ENCODE results near the gene ELMO2. TPM values are rescaled to one million over a fixed set of nuclear protein-coding genes. Genes with fewer than 3 reads are reported as not detected.

Gene ELMO2
- total and polyA plus RNA-seq, 8 donors = 9.9 to 37.7 (median 22.5) TPM

DNA sequence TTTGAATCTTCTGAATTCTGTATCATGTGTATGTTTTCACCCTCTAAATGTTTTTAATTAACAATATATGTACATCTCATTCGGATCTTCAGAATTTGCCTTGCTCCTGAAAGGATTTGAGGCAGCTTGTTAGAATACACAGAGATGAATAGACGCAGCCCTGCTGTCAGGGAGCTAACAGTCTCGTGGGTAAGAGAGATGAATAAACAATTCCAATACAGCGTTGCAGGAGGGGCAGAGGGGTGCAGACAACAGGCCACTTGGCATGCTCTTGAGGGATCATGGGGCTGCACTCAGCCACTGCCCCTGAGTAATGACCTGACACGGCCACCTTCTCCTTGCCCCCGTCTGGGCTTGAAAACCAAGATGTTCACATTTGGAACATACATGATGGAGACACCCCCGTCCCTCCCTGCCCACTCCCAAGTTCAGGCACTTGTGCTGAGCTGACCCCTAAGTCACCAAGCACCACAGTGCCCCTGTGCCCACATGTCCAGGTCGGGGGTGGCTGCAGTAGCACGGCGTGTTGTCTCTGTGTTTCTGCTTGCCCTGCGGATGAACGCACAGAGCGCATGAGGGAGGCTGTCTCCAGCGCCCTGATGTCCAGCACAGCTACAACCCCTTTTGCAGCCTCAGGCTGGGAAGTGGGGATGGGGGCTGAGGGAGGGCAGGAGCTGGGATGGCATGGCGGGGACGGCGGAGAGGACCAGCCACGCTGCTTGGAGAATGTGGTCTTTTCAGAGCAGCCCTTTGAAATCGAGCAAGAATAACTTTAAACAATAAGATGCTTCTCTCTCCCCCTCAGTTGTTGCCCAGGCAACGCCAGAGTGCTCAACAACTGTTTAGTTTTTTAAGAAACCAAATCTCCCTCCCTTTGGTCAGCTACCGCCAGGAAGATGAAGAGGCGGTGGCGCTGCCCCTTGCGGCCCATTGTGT lies 65.1 kb downstream of the ELMO2 start:
- TF ChIP-seq, protein P1, sequence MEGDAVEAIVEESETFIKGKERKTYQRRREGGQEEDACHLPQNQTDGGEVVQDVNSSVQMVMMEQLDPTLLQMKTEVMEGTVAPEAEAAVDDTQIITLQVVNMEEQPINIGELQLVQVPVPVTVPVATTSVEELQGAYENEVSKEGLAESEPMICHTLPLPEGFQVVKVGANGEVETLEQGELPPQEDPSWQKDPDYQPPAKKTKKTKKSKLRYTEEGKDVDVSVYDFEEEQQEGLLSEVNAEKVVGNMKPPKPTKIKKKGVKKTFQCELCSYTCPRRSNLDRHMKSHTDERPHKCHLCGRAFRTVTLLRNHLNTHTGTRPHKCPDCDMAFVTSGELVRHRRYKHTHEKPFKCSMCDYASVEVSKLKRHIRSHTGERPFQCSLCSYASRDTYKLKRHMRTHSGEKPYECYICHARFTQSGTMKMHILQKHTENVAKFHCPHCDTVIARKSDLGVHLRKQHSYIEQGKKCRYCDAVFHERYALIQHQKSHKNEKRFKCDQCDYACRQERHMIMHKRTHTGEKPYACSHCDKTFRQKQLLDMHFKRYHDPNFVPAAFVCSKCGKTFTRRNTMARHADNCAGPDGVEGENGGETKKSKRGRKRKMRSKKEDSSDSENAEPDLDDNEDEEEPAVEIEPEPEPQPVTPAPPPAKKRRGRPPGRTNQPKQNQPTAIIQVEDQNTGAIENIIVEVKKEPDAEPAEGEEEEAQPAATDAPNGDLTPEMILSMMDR (IDR thresholded peaks at IDR 0.05) = no peak
- TF ChIP-seq POLR2A (IDR thresholded peaks at IDR 0.05) = no peak
- TF ChIP-seq POLR2AphosphoS5 (IDR thresholded peaks at IDR 0.05) = no peak
- TF ChIP-seq EP300 (IDR thresholded peaks at IDR 0.05) = no peak
- peaks cover 0 to 5% (median 2%) of the 10 kb centered on the region in 4 donors for H3K36me3 ChIP-seq
- no peak overlapping the region for H3K27ac ChIP-seq
- H3K4me3 ChIP-seq = no peak overlapping the region
- WGBS, 5 donors = 35 to 52% (median 46%) methylated on average over 20 to 24 of the region's 24 CpGs
- intact Hi-C loops (cut with DNase I; ENCODE audit: low total_unique reads) = no loop called here
- H3K27me3 ChIP-seq = peaks cover 3 to 81% (median 53%) of the 10 kb centered on the region in 3 donors
- H3K9me3 ChIP-seq = no peaks in the 10 kb centered on the region
- DNase-seq = no peak
- H3K4me1 ChIP-seq = peaks cover 0 to 21% (median 10%) of the 10 kb centered on the region in 4 donors

DNA sequence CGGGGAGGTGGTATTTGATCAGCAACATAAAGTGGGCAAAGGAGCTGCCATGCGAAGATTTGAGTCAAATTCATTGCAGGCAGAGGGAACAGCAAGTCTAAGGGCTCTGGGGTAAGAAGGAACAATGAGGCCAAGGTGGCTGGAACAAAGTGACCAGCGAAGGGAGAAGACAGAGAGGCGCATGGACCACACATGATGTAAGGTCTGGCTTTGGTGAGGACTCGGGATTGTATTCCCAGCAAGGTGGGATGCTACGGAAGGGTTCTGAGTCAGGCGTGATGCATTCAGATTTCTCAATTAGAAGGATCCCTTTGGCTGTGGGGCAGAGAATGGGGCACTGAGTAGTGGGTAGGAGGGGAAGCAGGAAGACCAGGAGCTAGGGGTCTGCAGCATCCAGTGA lies 67.4 kb downstream of the ELMO2 start:
- no peak for TF ChIP-seq POLR2AphosphoS5 (IDR thresholded peaks at IDR 0.05)
- no peak for TF ChIP-seq EP300 (IDR thresholded peaks at IDR 0.05)
- TF ChIP-seq POLR2A (IDR thresholded peaks at IDR 0.05) = no peak
- TF ChIP-seq, protein P1 (IDR thresholded peaks at IDR 0.05) = no peak
- WGBS, 5 donors = 73 to 79% (median 76%) methylated on average over 7 of the region's 7 CpGs
- H3K9me3 ChIP-seq = no peaks in the 10 kb centered on the region
- no peaks in the 10 kb centered on the region for H3K36me3 ChIP-seq
- DNase-seq = no peak
- H3K27me3 ChIP-seq = peaks cover 3 to 99% (median 59%) of the 10 kb centered on the region in 3 donors
- no peak overlapping the region for H3K27ac ChIP-seq
- intact Hi-C loops (cut with DNase I; ENCODE audit: low total_unique reads) = no loop called here
- no peak overlapping the region for H3K4me3 ChIP-seq
- H3K4me1 ChIP-seq = peaks cover 0 to 21% (median 10%) of the 10 kb centered on the region in 4 donors

DNA sequence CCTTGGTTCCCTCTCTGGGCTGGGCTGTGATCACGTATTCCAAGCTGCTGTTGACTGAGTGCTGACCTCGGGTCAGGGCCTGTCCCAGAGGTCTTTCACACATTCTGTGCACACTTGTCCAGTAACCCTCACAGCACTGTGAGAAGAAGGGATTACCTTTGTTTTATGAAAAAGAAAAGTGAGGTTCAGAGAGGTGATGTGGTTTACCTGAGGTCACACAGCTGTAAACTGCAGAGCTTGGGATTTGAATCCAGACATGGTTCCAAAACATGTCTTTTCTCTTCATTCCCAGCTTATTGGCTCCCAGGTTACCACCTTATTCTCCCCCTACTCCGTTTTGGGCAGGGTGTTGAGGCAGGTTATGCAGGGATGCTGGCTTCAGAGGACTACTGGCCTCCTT lies 69.7 kb downstream of the ELMO2 start:
- intact Hi-C loops (cut with DNase I; ENCODE audit: low total_unique reads) = no loop called here
- Histone ChIP-seq H3K27me3 (peaks cover 3 to 98% (median 36%) of the 10 kb centered on the region in 3 donors), H3K4me3 (no peak overlapping the region), H3K9me3 (no peaks in the 10 kb centered on the region), H3K27ac (no peak overlapping the region), H3K36me3 (no peaks in the 10 kb centered on the region), H3K4me1 (peaks cover 0 to 4% (median 1%) of the 10 kb centered on the region in 4 donors)
- no peak for TF ChIP-seq EP300 (IDR thresholded peaks at IDR 0.05)
- TF ChIP-seq, protein P1 (IDR thresholded peaks at IDR 0.05) = no peak
- no peak for TF ChIP-seq POLR2AphosphoS5 (IDR thresholded peaks at IDR 0.05)
- no peak for TF ChIP-seq POLR2A (IDR thresholded peaks at IDR 0.05)
- no peak for DNase-seq
- 34 to 53% (median 37%) methylated on average over 3 of the region's 3 CpGs for WGBS, 5 donors

DNA sequence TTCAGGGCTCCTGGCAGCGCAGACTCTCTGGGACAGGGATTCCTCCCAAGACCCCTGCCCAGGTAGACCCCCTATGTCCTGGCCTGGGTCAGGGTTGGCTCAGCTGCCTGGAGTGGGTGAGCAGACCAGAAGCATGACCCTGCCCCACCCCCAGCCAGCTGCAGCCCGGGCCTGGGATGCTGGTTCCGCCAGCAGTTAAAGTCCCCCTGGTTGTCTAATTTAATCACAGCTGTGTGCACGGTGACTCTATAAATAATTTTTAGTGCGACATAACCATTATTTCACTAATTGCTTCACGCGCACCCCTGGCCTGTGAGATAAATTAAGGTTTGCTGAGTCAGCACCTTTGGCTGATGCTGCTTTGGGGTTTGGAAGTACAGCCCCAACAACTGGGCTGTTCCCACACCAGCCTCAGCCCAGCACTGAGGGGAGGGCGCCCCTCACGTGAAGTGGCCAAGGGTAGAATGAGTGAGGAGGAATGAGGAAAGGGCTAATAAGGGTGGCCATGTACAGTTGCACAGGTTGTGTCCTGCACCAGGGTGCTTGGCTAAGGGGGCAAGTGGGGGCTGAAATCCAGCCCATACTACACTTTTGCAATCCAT lies 72.0 kb downstream of the ELMO2 start:
- 39 to 58% (median 52%) methylated on average over 9 of the region's 9 CpGs for WGBS, 5 donors
- DNase-seq = no peak
- H3K36me3 ChIP-seq = no peaks in the 10 kb centered on the region
- H3K4me3 ChIP-seq = no peak overlapping the region
- intact Hi-C loops (cut with DNase I; ENCODE audit: low total_unique reads) = no loop called here
- no peak for TF ChIP-seq POLR2AphosphoS5 (IDR thresholded peaks at IDR 0.05)
- TF ChIP-seq POLR2A (IDR thresholded peaks at IDR 0.05) = no peak
- TF ChIP-seq EP300 (IDR thresholded peaks at IDR 0.05) = no peak
- H3K9me3 ChIP-seq = no peaks in the 10 kb centered on the region
- H3K4me1 ChIP-seq = peaks cover 0 to 18% (median 13%) of the 10 kb centered on the region in 4 donors
- no peak overlapping the region for H3K27ac ChIP-seq
- peaks cover 0 to 98% (median 26%) of the 10 kb centered on the region in 3 donors for H3K27me3 ChIP-seq

Measured in stomach (tissue), 9 donors.